Small intestine (tissue), 7 donors: ENCODE data around the gene IL1RAPL2. TPM values are rescaled to one million over a fixed set of nuclear protein-coding genes. Genes with fewer than 3 reads are reported as not detected.
"Not testable (repeated sequence)": the region's sequence is repeated elsewhere in the genome, so short reads cannot be mapped to it uniquely, and the experiment has no call there.

Experiments used
- DNase-seq, 2 donors: peaks; one replicate each; pipeline versions ENCODE4 v3.0.0 to v3.0.0-alpha.2; 2013
- FAIRE-seq: peaks from 2 replicates; lab custom pipeline; 2012; peaks lifted over from hg19 to GRCh38; lab: Jason Lieb, UNC
- H3K27ac ChIP-seq, 3 donors: one replicate each; pipeline ENCODE4 v1.5.1; 2013; ENCODE audit warnings: low read length in 2 of 3, mild to moderate bottlenecking in 2 of 3, control low read depth in 1 of 3, inconsistent platforms in 1 of 3, low read depth in 1 of 3, moderate library complexity in 1 of 3
- H3K27me3 ChIP-seq, 3 donors: one replicate each; pipeline ENCODE4 v1.6.1; 2013; ENCODE audit warnings: low read length in 3 of 3, inconsistent platforms in 1 of 3; ENCODE audit not compliant: control insufficient read depth in 3 of 3, insufficient read depth in 3 of 3
- H3K36me3 ChIP-seq, 3 donors: one replicate each; pipeline ENCODE4 v1.6.1; 2013; ENCODE audit warnings: low read length in 3 of 3, inconsistent platforms in 1 of 3, low read depth in 1 of 3, mild to moderate bottlenecking in 1 of 3, moderate library complexity in 1 of 3; ENCODE audit not compliant: control insufficient read depth in 3 of 3, insufficient read depth in 2 of 3
- H3K4me1 ChIP-seq, 3 donors: one replicate each; pipeline ENCODE4 v1.6.1; 2013; ENCODE audit warnings: low read length in 2 of 3, inconsistent platforms in 1 of 3, low read depth in 1 of 3, mild to moderate bottlenecking in 1 of 3, moderate library complexity in 1 of 3; ENCODE audit not compliant: control insufficient read depth in 3 of 3, insufficient read depth in 2 of 3
- H3K4me3 ChIP-seq, 3 donors: one replicate each; pipeline ENCODE4 v1.5.1; 2013; ENCODE audit warnings: low read length in 3 of 3, control low read depth in 1 of 3, inconsistent platforms in 1 of 3, low read depth in 1 of 3, mild to moderate bottlenecking in 1 of 3, moderate library complexity in 1 of 3
- H3K9me3 ChIP-seq, 2 donors: one replicate each; pipeline ENCODE4 v1.6.1; 2013; ENCODE audit warnings: low read depth in 1 of 2, low read length in 1 of 2; ENCODE audit not compliant: control insufficient read depth in 2 of 2, insufficient read depth in 1 of 2
- WGBS, 3 donors: extraction: QIAGEN DNeasy Blood & Tissue Kit; methylation state at CpG; one replicate each; pipeline ENCODE4 v1.1.7; 2013; 5-methylcytosine and 5-hydroxymethylcytosine counted together
- polyA plus RNA-seq, 4 donors: library from polyadenylated mRNA; stranded (reverse) in 3 of 4; unstranded in 1 of 4; fragments of 200-250 nt in 3 of 4; fragments of 120-200 nt in 1 of 4; gene quantifications; one replicate each; pipeline versions ENCODE4 v1.2.1 to v1.2.3, GENCODE V29; 2013
- donor health status: healthy with polysubstance abuse.
- donor health status: control.
- donor health status: control.
- donor health status: Bipolar disorder and iron deficiency.
- donor health status: healthy.

Gene IL1RAPL2
- polyA plus RNA-seq, 4 donors: 0.03 TPM; not detected in 3

DNA sequence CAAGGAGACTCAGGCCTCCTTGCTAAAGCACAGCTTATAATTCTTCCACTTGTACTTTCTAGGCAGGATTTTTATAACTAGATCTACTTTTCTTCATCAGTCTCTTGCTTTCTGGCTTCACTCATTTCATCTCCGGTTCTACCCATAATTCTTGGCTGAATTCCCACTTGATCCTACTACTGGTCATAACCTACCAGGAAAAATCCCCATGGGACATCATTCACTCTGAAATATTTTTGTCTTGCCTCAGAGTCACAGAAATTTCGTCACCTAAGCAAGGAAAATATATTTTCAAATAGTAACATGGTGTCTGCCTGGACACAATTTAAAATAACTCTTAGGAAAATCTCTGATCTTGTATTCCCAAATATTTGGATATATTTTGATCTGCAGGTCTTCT is 532.2 kb downstream of the IL1RAPL2 start:
- no peaks in the 10 kb centered on the region for H3K27me3 ChIP-seq
- no peaks in the 10 kb centered on the region for H3K36me3 ChIP-seq
- FAIRE-seq: no peak
- H3K27ac ChIP-seq: no peak overlapping the region
- WGBS, 3 donors: 37 to 56% (median 44%) methylated on average over 2 of the region's 2 CpGs
- no peak for DNase-seq
- H3K9me3 ChIP-seq: no peaks in the 10 kb centered on the region
- H3K4me3 ChIP-seq: no peak overlapping the region
- no peaks in the 10 kb centered on the region for H3K4me1 ChIP-seq

DNA sequence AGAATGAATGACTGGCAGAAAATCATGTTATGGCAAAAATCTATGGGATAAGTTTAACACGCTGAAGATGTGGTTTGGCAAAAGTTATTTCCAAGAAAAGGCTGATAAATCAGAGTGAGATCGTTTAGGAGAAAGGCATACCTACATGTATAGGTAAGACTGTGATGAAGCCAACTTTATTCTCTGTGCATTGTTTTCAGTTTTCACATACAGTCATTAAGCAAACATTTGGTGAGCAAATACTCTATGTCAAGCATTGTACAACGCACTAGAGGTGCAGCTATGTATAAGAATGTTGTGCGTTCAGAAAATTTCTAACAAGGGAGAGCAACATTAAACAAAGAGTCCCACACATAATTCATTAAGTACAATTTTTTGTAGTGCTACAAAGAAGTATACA is 532.8 kb downstream of the IL1RAPL2 start:
- Histone ChIP-seq H3K9me3 (no peaks in the 10 kb centered on the region), H3K27ac (no peak overlapping the region), H3K36me3 (no peaks in the 10 kb centered on the region), H3K4me1 (no peaks in the 10 kb centered on the region), H3K27me3 (no peaks in the 10 kb centered on the region), H3K4me3 (no peak overlapping the region)
- DNase-seq (no peak), FAIRE-seq (no peak)
- 66 to 82% (median 70%) methylated on average over 4 of the region's 4 CpGs for WGBS, 3 donors

DNA sequence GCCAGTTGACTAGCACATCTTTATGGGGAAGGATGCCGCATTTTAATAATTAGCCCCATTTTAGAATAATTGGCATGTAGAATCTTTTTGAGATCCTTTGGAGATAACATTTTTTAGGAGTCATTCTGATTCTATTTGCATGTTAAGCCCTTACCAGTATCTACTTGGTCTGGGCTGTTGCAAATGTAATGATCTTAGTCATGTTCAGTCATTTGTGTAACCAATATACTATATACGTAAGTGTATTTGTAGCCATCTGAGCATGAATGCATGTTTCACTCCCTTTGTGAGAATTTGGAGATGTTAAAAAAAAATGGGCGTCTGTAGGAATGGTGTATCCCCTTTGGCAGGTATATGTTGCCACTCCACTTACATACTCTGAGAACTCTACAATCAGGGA is 535.4 kb downstream of the IL1RAPL2 start:
- WGBS, 3 donors: 76 to 95% (median 87%) methylated on average over 3 of the region's 3 CpGs
- H3K27me3 ChIP-seq: no peaks in the 10 kb centered on the region
- H3K36me3 ChIP-seq: no peaks in the 10 kb centered on the region
- DNase-seq (no peak), FAIRE-seq (no peak)
- H3K27ac ChIP-seq: no peak overlapping the region
- H3K9me3 ChIP-seq: no peaks in the 10 kb centered on the region
- no peak overlapping the region for H3K4me3 ChIP-seq
- H3K4me1 ChIP-seq: no peaks in the 10 kb centered on the region

DNA sequence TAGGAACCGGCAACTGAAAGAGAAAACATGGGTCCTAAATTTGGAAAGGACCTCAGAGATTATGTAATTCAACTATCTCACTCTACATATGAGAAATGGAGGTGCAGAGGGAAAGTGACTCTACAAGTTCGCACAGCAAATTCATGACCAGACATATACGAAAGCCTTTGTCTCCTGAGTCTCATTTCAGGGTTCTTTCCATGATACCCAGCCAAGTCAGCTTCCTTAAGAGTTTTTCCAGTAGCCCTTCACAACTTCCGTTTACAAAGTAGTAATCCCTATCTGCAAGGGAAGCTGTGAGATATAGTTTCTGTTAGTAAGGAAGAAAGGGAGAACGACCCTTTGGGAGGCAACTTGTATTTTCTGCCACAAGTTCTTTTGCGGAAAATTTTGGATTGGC is 543.9 kb downstream of the IL1RAPL2 start:
- Histone ChIP-seq H3K27me3 (no peaks in the 10 kb centered on the region), H3K36me3 (no peaks in the 10 kb centered on the region), H3K27ac (no peak overlapping the region), H3K4me1 (no peaks in the 10 kb centered on the region), H3K9me3 (no peaks in the 10 kb centered on the region), H3K4me3 (no peak overlapping the region)
- WGBS, 3 donors: 74 to 81% (median 74%) methylated on average over 6 of the region's 6 CpGs
- no peak for DNase-seq
- FAIRE-seq: no peak

DNA sequence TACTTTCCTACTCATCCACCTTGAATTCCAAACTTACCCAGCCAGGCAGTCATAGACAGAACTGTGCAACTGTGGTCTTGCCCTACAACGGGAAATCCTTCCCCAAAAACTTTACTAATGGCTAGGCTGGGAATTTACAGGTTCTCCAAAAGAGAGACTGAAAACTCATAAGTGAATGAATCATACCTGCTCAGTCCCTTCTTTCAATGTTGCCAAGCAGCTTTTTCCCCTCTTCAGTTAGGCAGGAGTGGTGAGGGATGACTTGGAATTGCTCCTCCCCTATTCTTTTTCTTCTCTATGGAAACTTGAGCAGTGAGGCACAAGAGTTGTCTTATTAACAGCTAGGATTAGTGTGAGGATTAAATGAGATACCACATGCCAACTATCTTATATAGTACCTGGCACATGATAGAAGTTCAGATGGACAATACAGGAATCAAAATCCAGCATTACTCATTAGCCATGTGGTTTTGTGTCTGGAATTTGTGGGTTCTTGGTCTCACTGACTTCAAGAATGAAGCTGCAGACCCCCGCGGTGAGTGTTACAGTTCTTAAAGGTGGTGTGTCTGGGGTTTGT is 548.6 kb downstream of the IL1RAPL2 start:
- FAIRE-seq: no peak

DNA sequence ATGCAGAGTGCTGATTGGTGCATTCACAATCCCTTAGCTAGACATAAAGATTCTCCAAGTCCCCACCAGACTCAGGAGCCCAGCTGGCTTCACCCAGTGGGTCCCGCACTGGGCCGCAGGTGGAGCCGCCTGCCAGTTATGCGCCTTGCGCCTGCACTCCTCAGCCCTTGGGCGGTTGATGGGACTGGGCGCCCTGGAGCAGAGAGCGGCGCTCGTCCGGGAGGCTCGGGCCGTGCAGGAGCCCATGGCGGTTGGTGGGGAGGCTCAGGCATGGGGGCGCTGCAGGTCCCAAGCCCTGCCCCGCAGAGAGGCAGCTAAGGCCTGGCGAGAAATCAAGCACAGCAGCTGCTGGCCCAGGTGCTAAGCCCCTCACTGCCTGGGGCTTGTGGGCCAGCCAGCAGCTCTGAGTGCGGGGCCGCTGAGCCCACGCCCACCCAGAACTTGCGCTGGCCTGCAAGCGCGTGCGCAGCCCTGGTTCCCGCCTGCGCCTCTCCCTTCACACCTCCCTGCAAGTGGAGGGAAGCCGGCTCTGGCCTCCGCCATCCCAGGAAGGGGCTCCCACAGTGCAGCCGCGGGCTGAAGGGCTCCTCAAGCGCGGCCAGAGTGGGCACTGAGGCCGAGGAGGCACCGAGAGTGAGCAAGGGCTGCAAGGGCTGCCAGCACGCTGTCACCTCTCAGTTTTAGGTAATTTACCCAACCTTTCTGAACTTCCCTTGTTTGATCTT is 549.8 kb downstream of the IL1RAPL2 start:
- not testable (repeated sequence) for H3K4me3 ChIP-seq, DNase-seq, H3K36me3 ChIP-seq, FAIRE-seq, H3K4me1 ChIP-seq, H3K27ac ChIP-seq, H3K9me3 ChIP-seq, H3K27me3 ChIP-seq
- WGBS, 3 donors: 81 to 95% (median 94%) methylated on average over 24 to 35 of the region's 35 CpGs

More for the DNA sequence above, 548.6 kb downstream of the IL1RAPL2 start:
- Histone ChIP-seq H3K27me3 (no peaks in the 10 kb centered on the region), H3K27ac (no peak overlapping the region), H3K4me1 (no peaks in the 10 kb centered on the region), H3K9me3 (no peaks in the 10 kb centered on the region), H3K36me3 (no peaks in the 10 kb centered on the region), H3K4me3 (no peak overlapping the region)
- WGBS, 3 donors: 77 to 90% (median 77%) methylated on average over 3 of the region's 3 CpGs
- DNase-seq: no peak

DNA sequence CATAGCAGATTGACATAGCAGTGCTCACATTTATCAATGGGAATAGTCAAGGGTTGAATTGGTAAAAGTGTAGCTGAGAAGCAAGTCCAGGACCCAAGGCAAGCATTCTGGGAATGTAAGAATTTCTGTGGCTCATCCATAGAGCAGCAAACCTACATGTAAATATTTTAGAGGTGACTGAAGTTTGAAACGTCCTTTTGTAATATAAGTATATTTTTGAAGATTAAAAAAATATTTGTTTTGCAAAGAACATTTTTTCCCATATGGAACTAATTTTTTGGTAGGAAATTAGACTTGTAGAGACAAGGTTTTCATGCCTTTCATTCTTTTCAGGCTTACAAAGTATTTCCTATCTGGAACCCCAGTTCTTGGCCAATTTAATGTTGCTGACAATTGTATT is 550.5 kb downstream of the IL1RAPL2 start:
- no peak for FAIRE-seq
- WGBS, 3 donors: 30 to 81% (median 33%) methylated on average over 1 of the region's 1 CpG
- H3K4me3 ChIP-seq: no peak overlapping the region

DNA sequence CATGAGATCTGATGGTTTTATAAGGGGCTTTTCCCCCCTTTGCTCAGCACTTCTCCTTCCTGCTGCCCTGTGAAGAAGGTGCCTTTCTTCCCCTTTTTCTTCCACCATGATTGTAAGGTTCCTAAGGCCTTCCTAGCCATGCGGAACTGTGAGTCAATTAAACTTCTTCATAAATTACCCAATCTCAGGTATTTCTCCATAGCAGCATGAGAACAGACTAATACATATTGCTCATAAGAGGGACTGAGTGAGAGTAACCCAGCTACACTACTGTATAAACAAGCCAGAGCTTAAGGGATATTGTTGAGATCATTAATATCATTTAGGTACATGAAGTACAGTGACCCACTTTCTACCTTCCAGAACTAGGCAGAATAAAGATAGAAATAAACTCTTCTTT is 551.6 kb downstream of the IL1RAPL2 start:
- DNase-seq (no peak), FAIRE-seq (no peak)
- WGBS, 3 donors: 85 to 88% (median 88%) methylated on average over 1 of the region's 1 CpG
- no peaks in the 10 kb centered on the region for H3K9me3 ChIP-seq
- H3K27me3 ChIP-seq: no peaks in the 10 kb centered on the region
- no peak overlapping the region for H3K4me3 ChIP-seq
- H3K27ac ChIP-seq: no peak overlapping the region
- H3K36me3 ChIP-seq: no peaks in the 10 kb centered on the region
- no peaks in the 10 kb centered on the region for H3K4me1 ChIP-seq

More for the DNA sequence above, 550.5 kb downstream of the IL1RAPL2 start:
- no peak overlapping the region for H3K27ac ChIP-seq
- DNase-seq: no peak
- no peaks in the 10 kb centered on the region for H3K27me3 ChIP-seq
- H3K9me3 ChIP-seq: no peaks in the 10 kb centered on the region
- H3K36me3 ChIP-seq: no peaks in the 10 kb centered on the region
- no peaks in the 10 kb centered on the region for H3K4me1 ChIP-seq
